HG03045 (cell line): Measurements from ENCODE around the gene NTPCR.
"Not testable (repeated sequence)": the region's sequence is repeated elsewhere in the genome, so short reads cannot be mapped to it uniquely, and the experiment has no call there.

Experiments used
- ATAC-seq: cut with Tn5 transposase; IDR thresholded peaks from one replicate; pipeline ENCODE4 v1.9.1; 2021; ENCODE audit warnings: mild to moderate bottlenecking, moderate library complexity; ENCODE audit not compliant: unreplicated experiment

Gene NTPCR

DNA sequence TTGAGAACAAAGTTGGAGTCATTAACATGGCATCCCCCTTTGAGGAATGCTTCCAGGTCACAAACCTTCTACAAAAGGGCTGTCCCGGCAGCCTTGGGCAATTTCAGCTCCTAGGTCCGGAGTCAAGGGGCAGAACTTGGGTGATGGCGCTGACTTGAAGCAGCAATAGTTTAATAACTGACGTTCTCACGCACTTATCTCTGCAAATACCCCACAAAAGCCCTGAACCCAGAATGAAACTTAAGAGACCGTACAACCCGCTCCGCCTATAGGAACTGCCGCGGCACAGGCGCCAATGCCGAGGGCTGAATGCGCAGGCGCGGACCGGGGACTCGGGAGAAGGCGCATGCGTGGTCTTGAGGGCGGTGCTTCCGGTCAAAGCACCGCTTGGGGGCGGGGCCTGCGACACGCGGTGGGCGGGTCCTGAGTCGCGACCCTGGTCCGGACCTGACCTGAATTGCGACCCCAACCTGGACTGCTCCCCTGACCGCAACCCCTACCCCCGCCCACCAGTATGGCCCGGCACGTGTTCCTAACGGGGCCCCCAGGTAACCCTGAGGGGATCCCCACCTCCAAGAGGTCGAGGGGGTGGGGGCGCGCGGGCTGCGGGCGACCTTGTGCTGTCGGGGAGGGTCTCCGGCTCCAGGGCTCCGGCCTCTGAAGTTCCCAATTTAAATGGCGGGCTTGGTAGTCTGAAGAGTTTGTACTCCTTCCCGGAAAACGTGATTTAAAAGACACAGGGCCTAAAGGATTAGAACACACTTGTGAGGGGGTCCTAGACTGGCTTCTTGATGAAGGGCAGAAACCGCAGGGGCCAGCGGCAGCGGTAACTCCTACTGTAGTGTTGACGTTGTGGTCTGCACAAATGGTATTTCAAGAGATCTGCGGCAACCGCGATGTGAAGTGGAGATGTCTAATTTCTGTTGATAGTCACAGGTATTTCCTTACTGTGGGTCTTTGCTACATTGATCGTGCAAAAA is at the start of gene NTPCR:
NTPCR (plus strand) TSS at position 415 of the 980 bp plus-strand sequence; CDS start at position 515, 100 bp downstream.
- peak; percentile 90 for ATAC-seq

GRCh38 chr1:232900818-232901217 is 49.6 kb upstream of the NTPCR start:
- ATAC-seq: no peak

DNA sequence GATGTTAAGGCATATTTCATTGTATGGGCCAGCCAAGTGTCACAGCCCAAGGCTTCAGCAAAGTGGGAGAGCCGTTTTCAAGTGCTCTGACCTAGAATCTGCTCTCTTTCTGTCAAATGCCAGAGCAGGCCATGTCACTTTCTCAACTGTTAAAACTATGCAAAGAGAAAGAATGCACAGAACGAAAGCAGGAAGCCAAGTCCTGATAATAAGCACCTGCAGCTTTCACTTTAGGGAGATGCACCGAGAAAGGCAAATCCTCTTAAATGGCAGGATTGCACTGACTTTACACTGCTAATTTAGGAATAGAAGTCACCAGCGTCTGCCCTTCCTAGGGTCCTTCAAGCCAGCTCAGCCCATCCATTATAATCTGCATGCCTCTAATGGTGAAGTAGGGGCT is 49.2 kb upstream of the NTPCR start:
- no peak for ATAC-seq

DNA sequence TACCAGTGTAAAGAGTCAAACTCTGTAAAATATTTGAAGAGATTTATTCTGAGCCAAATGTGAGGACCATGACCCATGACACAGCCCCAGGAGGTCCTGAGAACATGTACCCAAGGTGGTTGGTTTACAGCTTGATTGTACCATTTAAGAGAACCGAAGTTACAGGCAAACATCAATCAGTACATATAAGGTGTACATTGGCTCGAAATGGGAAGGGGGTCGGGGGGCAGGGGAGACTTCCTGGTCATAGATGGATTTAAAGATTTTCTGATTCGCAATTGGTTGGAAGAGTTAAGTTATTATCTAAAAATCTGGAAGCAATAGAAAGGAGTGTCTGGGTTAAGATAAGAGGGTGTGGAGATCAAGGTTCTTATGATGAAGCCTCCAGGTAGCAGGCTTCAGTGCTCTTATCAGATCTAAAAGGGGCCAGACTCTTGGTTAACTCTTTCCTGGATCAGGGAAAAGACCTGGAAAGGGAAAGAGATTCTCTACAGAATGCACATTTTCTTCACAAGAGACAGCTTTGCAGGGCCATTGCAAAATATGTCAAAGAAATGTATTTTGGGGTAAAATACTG is 47.5 kb upstream of the NTPCR start:
- no peak for ATAC-seq

GRCh38 chr1:232904131-232904530 is 46.3 kb upstream of the NTPCR start:
- ATAC-seq: no peak

GRCh38 chr1:232904566-232904965 is 45.8 kb upstream of the NTPCR start:
- ATAC-seq: no peak

DNA sequence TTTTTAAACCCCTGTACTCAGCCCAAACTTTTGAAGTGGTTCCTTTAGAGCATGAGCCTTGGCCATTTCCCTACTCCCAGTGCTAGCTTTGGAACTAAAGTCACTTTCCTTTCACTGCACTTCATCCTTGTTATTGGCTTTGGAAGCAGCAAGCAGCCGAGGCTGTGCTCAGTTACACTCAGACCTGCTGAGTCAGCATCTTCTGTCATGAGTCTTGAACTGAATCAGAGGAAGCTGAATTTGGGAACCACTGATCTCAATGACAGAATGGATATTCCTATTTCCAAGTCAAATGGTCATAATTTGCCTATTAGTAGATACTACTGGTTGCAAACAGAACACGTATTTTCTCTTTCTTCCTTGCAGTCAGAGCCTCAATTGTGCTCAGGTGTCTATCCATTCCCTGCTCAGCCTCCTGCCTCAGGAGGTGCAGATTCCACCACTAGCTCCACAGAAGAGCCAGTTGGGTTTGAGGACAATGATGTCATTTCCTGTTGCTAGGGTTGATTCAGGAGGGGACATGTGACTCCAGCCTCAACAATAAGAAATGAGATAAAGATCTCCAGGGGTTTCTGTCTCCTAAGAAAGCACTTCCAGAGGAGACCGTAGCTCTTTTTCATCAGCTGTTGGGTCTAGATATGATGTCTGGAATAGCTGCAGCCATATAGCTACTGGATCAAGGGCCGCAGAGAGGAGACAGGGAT is 44.9 kb upstream of the NTPCR start:
- no peak for ATAC-seq

GRCh38 chr1:232906441-232906840 is 44.0 kb upstream of the NTPCR start:
- no peak for ATAC-seq

GRCh38 chr1:232908831-232909230 is 41.6 kb upstream of the NTPCR start:
- no peak for ATAC-seq

GRCh38 chr1:232909752-232910151 is 40.7 kb upstream of the NTPCR start:
- no peak for ATAC-seq

- ATAC-seq: no peak
These were observed 39.3 kb upstream of the NTPCR start for GRCh38 chr1:232911027-232911599.

GRCh38 chr1:232912845-232913580 is 37.4 kb upstream of the NTPCR start:
- ATAC-seq: no peak

GRCh38 chr1:232914271-232914670 is 36.1 kb upstream of the NTPCR start:
- ATAC-seq: not testable (repeated sequence)

DNA sequence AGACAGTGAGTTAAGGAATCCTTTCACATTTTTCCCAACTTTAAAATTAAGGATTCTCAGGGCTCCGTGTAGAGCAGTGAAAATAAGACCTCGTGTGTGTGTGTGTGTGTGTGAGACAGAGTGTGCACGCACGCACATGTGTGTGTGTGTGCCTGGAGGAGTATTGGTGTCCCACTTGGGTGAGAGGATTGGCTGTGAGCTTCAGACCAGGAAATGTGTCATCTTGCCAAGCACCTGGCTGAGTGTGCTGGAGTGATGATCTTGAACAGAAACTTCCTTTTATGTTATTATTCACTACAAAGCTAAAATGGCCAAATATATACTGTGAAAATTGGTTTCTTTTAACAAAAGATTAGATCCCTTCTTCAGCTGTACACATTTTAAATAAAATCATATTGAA is 35.2 kb upstream of the NTPCR start:
- ATAC-seq: no peak

DNA sequence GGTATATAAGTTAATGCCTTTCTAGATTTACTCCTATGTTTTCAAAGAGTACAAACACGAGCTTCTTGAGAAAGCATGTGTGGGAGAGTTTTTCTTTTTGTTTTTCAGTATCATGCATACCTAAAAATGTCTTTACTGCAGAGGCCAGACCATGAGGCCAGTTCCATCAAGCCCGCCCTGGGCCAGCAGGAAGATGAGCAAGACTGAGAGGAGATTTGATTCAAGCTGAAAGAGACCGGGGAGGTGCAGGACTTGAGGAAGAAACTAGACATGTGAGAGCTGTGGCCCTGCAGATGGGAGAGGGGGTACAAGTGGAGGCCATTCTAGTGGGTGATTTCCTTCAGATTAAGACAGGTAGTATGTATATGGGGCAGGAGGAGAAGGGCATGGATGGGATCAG is 33.4 kb upstream of the NTPCR start:
- ATAC-seq: no peak

DNA sequence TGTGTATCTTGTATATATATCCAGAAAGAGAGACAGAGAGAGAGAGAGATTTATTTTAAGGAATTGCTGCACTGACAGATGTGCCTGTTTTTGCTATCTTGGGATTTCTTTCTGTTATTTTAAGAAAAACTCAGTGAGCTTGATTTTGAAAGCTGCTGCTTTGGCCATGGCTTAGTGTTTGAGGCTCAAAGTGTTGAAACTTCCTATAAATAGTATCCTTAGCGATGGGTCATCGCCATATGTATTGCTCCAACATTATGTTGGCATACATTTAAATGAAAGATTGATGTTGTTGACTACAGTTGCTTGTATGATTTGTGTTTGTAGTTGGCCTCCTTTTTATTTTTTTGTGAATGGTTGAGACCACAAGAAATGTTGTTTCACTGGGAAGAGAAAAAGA is 29.0 kb upstream of the NTPCR start:
- ATAC-seq: no peak

- ATAC-seq: no peak
These were observed 27.9 kb upstream of the NTPCR start for GRCh38 chr1:232922485-232922884.

DNA sequence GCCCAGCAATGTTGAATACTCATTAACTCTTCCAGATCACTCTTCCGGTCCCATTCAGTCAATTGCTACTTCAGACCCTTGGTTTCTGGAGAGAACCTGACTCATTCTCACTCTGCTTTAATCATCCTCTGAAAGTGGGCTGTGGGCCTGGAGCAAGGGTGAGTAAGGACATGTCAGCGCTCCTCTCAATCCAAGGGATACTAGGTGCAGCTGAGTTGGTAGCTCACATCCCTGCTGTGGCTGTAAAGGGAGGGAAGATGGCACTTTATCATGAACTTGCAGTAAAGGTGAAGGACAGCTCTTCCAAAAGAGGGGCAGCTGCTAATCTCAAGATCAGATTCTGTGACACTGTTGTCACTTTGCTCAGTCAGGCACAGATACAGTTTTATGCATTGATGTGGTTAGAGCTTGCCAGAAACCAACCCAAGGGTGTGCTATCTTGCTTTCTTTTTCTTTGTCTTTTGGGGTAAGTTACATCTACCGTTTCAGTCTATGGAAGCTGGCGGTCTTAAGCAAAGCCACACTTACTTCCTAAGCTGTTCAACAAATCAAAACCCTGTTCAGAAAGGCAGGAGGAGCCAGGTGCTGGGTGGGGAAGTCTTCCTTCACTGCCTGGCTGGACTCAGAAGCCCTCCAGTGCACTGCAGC is 26.5 kb upstream of the NTPCR start:
- ATAC-seq: no peak

DNA sequence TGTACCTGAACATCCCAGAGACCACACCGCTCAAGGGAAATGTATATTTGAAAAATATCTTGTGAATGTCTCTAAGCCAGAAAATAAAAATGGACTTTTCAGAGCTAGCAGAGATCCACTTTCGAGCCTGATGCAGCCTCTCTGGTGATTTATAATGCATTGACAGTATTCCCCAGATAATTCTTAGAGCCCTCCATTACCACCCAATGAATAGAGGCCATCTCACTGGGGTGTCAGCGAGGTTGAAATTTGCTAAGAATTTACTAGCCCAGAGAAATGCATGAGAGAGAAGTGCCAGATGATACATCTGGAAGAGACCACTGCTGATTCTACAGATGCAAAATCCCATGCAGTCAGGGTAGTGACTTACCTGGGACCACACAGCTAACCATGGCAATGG is 25.5 kb upstream of the NTPCR start:
- ATAC-seq: no peak
